ENCODE measurements around the gene DPYSL4.

DNA sequence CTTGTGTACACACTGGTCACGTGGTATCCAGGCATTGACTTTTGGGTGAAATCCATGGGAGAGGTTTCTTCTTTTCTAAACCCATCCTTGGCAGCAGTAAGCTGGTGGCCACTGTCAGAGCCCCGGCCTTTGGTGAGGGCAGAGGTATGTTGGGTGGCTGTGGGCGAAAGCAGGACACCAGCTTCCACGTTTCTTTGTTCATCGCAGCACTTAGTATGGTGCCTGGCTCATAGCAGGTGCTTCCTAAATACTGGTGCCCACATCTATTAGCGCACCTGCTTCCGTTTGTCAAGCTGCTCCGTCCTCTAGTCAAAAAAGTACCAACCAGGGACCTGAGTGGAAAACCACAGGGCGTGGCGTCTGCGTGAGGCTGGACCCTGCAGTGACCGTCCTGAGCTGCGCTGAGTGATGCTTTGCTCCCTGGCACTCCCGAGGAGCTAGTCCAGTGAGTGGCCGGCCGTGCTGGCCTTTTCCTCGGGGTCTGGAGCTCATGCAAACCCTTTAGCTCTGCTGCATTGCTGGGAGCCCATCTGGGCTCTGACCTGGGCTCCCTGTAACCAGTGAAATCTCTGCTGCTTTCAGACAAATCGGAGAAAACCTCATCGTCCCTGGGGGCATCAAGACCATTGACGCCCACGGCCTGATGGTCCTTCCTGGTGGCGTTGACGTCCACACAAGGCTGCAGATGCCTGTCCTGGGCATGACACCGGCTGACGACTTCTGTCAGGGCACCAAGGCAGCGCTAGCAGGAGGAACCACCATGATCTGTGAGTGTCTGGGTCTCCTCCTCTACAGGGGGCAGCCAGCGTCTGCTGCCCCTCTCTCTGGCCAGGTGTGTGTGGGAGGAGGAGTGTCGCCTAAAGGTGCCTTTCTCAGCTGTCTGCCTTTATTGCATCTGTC is 5.6 kb downstream of the DPYSL4 start:
- TF ChIP-seq, protein P1, sequence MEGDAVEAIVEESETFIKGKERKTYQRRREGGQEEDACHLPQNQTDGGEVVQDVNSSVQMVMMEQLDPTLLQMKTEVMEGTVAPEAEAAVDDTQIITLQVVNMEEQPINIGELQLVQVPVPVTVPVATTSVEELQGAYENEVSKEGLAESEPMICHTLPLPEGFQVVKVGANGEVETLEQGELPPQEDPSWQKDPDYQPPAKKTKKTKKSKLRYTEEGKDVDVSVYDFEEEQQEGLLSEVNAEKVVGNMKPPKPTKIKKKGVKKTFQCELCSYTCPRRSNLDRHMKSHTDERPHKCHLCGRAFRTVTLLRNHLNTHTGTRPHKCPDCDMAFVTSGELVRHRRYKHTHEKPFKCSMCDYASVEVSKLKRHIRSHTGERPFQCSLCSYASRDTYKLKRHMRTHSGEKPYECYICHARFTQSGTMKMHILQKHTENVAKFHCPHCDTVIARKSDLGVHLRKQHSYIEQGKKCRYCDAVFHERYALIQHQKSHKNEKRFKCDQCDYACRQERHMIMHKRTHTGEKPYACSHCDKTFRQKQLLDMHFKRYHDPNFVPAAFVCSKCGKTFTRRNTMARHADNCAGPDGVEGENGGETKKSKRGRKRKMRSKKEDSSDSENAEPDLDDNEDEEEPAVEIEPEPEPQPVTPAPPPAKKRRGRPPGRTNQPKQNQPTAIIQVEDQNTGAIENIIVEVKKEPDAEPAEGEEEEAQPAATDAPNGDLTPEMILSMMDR (IDR thresholded peaks at IDR 0.05), result no peak
- TF ChIP-seq POLR2AphosphoS5 (IDR thresholded peaks at IDR 0.05; ENCODE audit: low read depth, low read length), result no peak
- TF ChIP-seq, protein P2, sequence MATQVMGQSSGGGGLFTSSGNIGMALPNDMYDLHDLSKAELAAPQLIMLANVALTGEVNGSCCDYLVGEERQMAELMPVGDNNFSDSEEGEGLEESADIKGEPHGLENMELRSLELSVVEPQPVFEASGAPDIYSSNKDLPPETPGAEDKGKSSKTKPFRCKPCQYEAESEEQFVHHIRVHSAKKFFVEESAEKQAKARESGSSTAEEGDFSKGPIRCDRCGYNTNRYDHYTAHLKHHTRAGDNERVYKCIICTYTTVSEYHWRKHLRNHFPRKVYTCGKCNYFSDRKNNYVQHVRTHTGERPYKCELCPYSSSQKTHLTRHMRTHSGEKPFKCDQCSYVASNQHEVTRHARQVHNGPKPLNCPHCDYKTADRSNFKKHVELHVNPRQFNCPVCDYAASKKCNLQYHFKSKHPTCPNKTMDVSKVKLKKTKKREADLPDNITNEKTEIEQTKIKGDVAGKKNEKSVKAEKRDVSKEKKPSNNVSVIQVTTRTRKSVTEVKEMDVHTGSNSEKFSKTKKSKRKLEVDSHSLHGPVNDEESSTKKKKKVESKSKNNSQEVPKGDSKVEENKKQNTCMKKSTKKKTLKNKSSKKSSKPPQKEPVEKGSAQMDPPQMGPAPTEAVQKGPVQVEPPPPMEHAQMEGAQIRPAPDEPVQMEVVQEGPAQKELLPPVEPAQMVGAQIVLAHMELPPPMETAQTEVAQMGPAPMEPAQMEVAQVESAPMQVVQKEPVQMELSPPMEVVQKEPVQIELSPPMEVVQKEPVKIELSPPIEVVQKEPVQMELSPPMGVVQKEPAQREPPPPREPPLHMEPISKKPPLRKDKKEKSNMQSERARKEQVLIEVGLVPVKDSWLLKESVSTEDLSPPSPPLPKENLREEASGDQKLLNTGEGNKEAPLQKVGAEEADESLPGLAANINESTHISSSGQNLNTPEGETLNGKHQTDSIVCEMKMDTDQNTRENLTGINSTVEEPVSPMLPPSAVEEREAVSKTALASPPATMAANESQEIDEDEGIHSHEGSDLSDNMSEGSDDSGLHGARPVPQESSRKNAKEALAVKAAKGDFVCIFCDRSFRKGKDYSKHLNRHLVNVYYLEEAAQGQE (IDR thresholded peaks at IDR 0.05; ENCODE audit: insufficient read depth in 1 of 2, low read depth in 2 of 2, low read length in 1 of 2), result no peak

Measured in Panc1 (cell line).